Nephron (organoid): ENCODE results near the gene MFNG.
A peak's percentile ranks its signal among the peaks of the same experiment; 100 is the strongest.

ENCODE experiments used
- H3K27ac Mint-ChIP-seq, 3 experiments: 2 replicates each; pipeline ENCODE4 v1.8.0; 2020; ENCODE audit warnings: mixed read lengths in 3 of 3, mild to moderate bottlenecking in 2 of 3, moderate library complexity in 1 of 3
- H3K27me3 Mint-ChIP-seq: 2 replicates; pipeline ENCODE4 v1.8.0; 2021; ENCODE audit warnings: low read depth, mild to moderate bottlenecking, moderate library complexity, mixed read lengths
- H3K36me3 Mint-ChIP-seq: 2 replicates; pipeline ENCODE4 v1.8.0; 2020; ENCODE audit warnings: low read depth, mixed read lengths
- H3K4me1 Mint-ChIP-seq: 2 replicates; pipeline ENCODE4 v1.8.0; 2020; ENCODE audit warnings: mixed read lengths
- H3K4me3 Mint-ChIP-seq, 3 experiments: 2 replicates each; pipeline ENCODE4 v1.8.0; 2020; ENCODE audit warnings: mild to moderate bottlenecking in 3 of 3, mixed read lengths in 3 of 3, moderate library complexity in 2 of 3
- H3K9me3 Mint-ChIP-seq: 2 replicates; pipeline ENCODE4 v1.8.0; 2020; ENCODE audit warnings: mixed read lengths
- TF ChIP-seq, protein P1 (sequence below), 3 experiments: fragments of 200-600 bp; sonication (generic); IDR thresholded peaks; one replicate each; pipeline ENCODE4 v1.5.0; 2021; ENCODE audit warnings: antibody characterized with exemption in 3 of 3; ENCODE audit not compliant: unreplicated experiment in 3 of 3

The MFNG gene

DNA sequence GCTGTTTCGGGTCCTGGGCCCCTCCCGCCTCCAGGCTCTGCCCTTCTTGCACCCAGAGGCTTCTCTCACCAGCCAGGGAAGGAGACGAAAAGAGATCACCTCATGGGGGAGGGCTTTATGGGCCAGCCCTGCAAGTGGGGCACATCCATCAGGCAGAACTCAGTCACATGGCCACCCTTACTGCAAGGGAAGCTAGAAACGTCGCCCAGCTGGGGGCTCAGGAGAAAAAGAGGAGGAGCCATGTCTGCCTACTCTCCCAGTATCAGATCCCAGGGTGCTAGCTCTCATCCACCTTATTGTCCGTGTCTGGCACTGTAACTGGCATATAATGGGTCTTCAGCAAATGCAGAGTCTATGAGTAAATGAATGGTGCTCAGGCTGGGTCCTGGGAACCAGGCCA lies 24.2 kb downstream of the MFNG start:
- no peak overlapping the region for H3K4me3 Mint-ChIP-seq
- no peak overlapping the region for H3K27ac Mint-ChIP-seq
- TF ChIP-seq, protein P1, sequence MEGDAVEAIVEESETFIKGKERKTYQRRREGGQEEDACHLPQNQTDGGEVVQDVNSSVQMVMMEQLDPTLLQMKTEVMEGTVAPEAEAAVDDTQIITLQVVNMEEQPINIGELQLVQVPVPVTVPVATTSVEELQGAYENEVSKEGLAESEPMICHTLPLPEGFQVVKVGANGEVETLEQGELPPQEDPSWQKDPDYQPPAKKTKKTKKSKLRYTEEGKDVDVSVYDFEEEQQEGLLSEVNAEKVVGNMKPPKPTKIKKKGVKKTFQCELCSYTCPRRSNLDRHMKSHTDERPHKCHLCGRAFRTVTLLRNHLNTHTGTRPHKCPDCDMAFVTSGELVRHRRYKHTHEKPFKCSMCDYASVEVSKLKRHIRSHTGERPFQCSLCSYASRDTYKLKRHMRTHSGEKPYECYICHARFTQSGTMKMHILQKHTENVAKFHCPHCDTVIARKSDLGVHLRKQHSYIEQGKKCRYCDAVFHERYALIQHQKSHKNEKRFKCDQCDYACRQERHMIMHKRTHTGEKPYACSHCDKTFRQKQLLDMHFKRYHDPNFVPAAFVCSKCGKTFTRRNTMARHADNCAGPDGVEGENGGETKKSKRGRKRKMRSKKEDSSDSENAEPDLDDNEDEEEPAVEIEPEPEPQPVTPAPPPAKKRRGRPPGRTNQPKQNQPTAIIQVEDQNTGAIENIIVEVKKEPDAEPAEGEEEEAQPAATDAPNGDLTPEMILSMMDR (IDR thresholded peaks at IDR 0.05; ENCODE audit: unreplicated experiment in 3 of 3) = no peak
- no peaks in the 10 kb centered on the region for H3K9me3 Mint-ChIP-seq
- peaks cover 48% of the 10 kb centered on the region for H3K27me3 Mint-ChIP-seq
- H3K4me1 Mint-ChIP-seq = peaks cover 7% of the 10 kb centered on the region
- H3K36me3 Mint-ChIP-seq = no peaks in the 10 kb centered on the region

DNA sequence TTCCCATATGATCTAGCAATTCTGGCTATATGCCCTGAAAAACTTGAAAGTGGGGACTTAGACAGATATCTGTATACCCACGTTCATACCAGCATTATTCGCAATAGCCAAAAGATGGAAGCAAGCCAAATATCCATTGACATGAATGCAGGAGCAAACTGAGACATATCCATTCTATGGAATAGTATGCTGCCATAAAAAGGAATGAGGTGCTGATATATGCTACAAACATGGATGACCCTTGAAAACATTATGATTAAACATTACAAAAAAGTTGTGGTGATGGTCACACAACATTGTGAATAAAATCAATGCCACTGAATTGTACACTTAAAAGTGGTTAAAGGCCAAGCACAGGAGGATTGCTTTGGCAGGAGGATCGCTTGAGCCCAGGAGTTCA lies 25.5 kb downstream of the MFNG start:
- Mint-ChIP-seq H3K27ac (no peak overlapping the region), H3K27me3 (peaks cover 42% of the 10 kb centered on the region), H3K36me3 (no peaks in the 10 kb centered on the region), H3K9me3 (no peaks in the 10 kb centered on the region), H3K4me3 (no peak overlapping the region), H3K4me1 (peaks cover 8% of the 10 kb centered on the region)
- TF ChIP-seq, protein P1 (IDR thresholded peaks at IDR 0.05; ENCODE audit: unreplicated experiment in 3 of 3) = no peak

DNA sequence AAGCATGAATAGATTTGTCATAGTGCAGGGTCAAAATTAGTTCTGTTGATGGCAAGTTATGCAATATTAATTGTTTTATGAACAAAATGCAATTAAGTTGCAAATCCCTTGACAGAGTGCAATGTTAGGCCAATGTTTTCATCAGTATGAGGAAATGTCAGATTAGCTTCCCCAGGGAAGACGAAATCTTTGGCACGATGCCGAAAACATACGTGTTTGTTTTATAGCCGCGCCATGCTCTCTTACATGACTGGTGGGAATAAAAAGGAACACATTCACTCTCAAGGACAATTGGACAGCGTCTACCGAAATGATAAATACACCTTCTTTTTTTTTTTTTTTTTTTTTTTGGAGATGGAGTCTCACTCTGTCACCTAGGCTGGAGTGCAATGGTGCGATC lies 27.0 kb downstream of the MFNG start:
- Mint-ChIP-seq H3K36me3 (no peaks in the 10 kb centered on the region), H3K27me3 (peaks cover 52% of the 10 kb centered on the region), H3K27ac (no peak overlapping the region), H3K9me3 (no peaks in the 10 kb centered on the region), H3K4me1 (peaks cover 10% of the 10 kb centered on the region), H3K4me3 (no peak overlapping the region)
- TF ChIP-seq, protein P1 (IDR thresholded peaks at IDR 0.05; ENCODE audit: unreplicated experiment in 3 of 3) = no peak

DNA sequence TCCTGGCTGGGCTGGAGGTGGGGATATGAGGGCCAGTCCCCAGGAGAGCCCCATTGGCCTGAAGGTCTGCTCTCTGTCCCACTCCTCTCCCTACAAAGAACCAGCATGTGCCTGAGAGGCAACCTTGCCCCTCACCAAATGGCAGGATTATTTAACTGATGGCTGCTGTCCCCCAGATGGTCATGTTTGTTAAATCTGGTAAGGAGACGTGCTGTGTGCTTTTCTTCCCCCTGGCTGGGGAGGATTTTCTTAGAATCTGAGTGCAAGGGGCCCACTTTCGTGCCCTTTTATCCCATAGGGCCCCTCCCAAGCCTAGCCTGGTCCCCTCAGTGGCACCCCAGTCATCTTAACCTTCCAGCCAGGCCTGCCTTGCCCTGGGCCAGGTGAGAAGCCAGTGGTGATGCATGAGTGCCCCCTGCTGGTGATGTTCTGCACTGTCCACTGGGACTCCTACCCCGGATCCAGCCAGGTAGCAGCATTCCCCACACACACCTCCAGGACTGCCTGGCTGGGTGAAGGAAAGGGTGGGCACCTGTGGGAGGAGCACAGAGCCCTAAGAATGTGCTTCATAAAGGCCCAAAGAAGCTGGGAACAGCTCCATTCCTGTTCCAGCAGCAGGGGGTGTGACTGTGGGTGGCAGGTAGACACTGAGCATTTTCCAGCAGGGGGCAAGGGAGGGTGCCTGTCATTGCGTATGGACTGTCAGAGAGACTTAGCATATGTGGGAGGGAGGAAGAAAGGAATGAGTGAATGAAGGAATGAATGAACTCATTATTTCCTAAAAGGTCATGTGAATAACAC lies 28.9 kb downstream of the MFNG start:
- Mint-ChIP-seq H3K4me3 (no peak overlapping the region), H3K27me3 (peaks cover 52% of the 10 kb centered on the region), H3K9me3 (no peaks in the 10 kb centered on the region), H3K36me3 (no peaks in the 10 kb centered on the region), H3K27ac (no peak overlapping the region), H3K4me1 (peaks cover 8% of the 10 kb centered on the region)
- TF ChIP-seq, protein P1 (IDR thresholded peaks at IDR 0.05; ENCODE audit: unreplicated experiment in 3 of 3) = peak; percentile 83 to 90 (median 89)

DNA sequence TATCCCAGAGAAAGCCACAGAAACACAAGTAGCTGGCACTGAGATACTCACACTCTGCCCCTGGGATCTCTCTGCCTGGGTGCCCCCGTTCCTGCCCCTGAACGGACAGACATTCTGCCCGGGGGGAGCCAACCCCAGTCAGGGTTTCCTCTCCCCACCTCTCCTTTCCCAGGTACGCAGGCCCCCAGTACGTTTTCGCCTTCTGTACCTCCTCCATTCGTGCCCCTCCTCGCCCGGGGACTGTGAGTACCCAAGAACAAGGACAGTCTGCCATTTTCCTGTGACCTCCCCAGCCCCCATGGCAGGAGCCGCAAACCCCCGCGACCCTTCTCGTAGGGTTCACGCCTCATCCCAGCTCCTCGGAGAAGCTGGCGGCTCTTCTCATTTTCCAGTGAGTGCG lies 29.8 kb downstream of the MFNG start:
- TF ChIP-seq, protein P1 (IDR thresholded peaks at IDR 0.05; ENCODE audit: unreplicated experiment in 3 of 3) = no peak
- no peaks in the 10 kb centered on the region for H3K36me3 Mint-ChIP-seq
- no peak overlapping the region for H3K27ac Mint-ChIP-seq
- peaks cover 8% of the 10 kb centered on the region for H3K4me1 Mint-ChIP-seq
- H3K4me3 Mint-ChIP-seq = no peak overlapping the region
- no peaks in the 10 kb centered on the region for H3K9me3 Mint-ChIP-seq
- H3K27me3 Mint-ChIP-seq = peaks cover 51% of the 10 kb centered on the region

DNA sequence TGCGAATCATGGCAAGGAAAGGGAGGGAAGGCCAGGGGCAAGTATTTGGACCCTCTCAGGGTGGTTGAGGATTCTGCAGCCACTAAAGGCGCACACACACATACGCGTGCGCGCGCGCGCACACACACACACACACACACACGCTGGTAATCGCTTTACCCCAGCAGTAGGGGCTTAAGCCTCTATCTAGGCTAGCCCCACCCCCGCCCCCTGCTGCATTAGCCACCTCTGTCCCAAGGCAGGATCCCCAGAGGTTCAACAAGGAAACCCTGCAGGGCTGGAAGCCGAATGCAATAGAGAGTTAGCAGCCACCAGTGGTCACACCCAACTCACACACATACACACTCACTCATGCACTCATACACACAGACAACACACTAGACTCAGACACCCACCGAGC lies 30.3 kb downstream of the MFNG start:
- Mint-ChIP-seq H3K27me3 (peaks cover 51% of the 10 kb centered on the region), H3K4me3 (no peak overlapping the region), H3K36me3 (no peaks in the 10 kb centered on the region), H3K4me1 (peaks cover 8% of the 10 kb centered on the region), H3K9me3 (no peaks in the 10 kb centered on the region), H3K27ac (no peak overlapping the region)
- TF ChIP-seq, protein P1 (IDR thresholded peaks at IDR 0.05; ENCODE audit: unreplicated experiment in 3 of 3) = no peak
